Stimulated activated CD8-positive, alpha-beta memory T cell treated with anti-CD3 and anti-CD28 coated beads, Interleukin-15, amount 100 ng/mL, for 24 hours (primary cell): Measurements from ENCODE around the gene CD74.

Source experiments
- DNase-seq: peaks from one replicate; pipeline ENCODE4 v3.0.0-alpha.2; 2020; ENCODE audit warnings: low read depth

Gene CD74

GRCh38 chr5:150409638-150410523, 2.8 kb downstream of the CD74 start:
- DNase-seq, result no peak

GRCh38 chr5:150408231-150408943, 4.3 kb downstream of the CD74 start:
- DNase-seq, result no peak

GRCh38 chr5:150407096-150407720, 5.5 kb downstream of the CD74 start:
- no peak for DNase-seq

GRCh38 chr5:150406723-150407095, 6.0 kb downstream of the CD74 start:
- no peak for DNase-seq

- no peak for DNase-seq
These were observed 6.5 kb downstream of the CD74 start for GRCh38 chr5:150406103-150406722.

- DNase-seq, result no peak
These were observed 7.5 kb downstream of the CD74 start for GRCh38 chr5:150404941-150405816.

GRCh38 chr5:150404535-150404934, 8.2 kb downstream of the CD74 start:
- no peak for DNase-seq

- DNase-seq, result no peak
These were observed 8.6 kb downstream of the CD74 start for GRCh38 chr5:150404121-150404520.

- no peak for DNase-seq
These were observed 9.8 kb downstream of the CD74 start for GRCh38 chr5:150402901-150403342.

- DNase-seq, result no peak
These were observed 10.4 kb downstream of the CD74 start for GRCh38 chr5:150402229-150402773.

- no peak for DNase-seq
These were observed 11.1 kb downstream of the CD74 start for GRCh38 chr5:150401376-150402228.

GRCh38 chr5:150401076-150401375, 11.7 kb downstream of the CD74 start:
- DNase-seq, result no peak

GRCh38 chr5:150400316-150401075, 12.2 kb downstream of the CD74 start:
- DNase-seq, result no peak

GRCh38 chr5:150399524-150400211, 13.0 kb downstream of the CD74 start:
- DNase-seq, result no peak

- no peak for DNase-seq
These were observed 13.8 kb downstream of the CD74 start for GRCh38 chr5:150398722-150399523.

GRCh38 chr5:150397782-150398721, 14.7 kb downstream of the CD74 start:
- no peak for DNase-seq
